Omental fat pad (tissue), 4 donors: ENCODE data around the gene PDE4D. TPM values are rescaled to one million over a fixed set of nuclear protein-coding genes. Genes with fewer than 3 reads are reported as not detected.

Experiments used
- ATAC-seq: fragments of 150-250 bp; one replicate; pipeline ENCODE4 v1.9.1; 2016; ENCODE audit warnings: mild to moderate bottlenecking, moderate library complexity; ENCODE audit not compliant: low FRiP score
- DNase-seq: peaks from one replicate; pipeline ENCODE4 v3.0.0-alpha.2; 2019; ENCODE audit warnings: low spot score
- total RNA-seq, 4 donors: library from RNA; depleted of rRNA; stranded (reverse); fragments of >200 nt; gene quantifications; one replicate each; pipeline ENCODE4 v1.1.0, GENCODE V29; 2016
- TF ChIP-seq, protein P1 (sequence below), 3 donors: fragments of 450-650 bp; IDR thresholded peaks; one replicate each; pipeline ENCODE4 v1.5.1; 2016 to 2017; ENCODE audit warnings: antibody characterized with exemption in 3 of 3, mild to moderate bottlenecking in 3 of 3, moderate library complexity in 2 of 3

Gene PDE4D
- total RNA-seq, 4 donors from 2014 or later, result 32.5 to 94.8 (median 43.2) TPM

DNA sequence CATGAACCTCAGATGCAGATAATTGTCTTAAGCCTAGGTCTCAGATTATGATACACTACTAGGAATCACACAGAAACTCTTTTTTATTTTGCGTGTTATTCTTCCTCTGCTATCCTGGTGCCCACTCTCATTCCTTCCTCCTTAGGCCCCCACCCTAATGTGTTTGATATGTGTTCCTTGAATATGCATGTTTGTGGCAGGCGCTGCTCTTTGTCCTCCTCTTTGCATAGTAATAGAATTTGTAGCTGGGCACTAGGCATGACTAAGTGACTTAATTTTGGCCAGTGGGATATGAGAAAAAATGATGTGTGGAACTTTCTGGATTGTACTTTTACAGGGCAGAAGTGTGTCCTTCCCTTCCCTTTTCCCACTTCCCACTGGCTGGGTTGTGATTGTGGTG is 965.6 kb downstream of the PDE4D start:
- no peak for ATAC-seq
- TF ChIP-seq, protein P1, sequence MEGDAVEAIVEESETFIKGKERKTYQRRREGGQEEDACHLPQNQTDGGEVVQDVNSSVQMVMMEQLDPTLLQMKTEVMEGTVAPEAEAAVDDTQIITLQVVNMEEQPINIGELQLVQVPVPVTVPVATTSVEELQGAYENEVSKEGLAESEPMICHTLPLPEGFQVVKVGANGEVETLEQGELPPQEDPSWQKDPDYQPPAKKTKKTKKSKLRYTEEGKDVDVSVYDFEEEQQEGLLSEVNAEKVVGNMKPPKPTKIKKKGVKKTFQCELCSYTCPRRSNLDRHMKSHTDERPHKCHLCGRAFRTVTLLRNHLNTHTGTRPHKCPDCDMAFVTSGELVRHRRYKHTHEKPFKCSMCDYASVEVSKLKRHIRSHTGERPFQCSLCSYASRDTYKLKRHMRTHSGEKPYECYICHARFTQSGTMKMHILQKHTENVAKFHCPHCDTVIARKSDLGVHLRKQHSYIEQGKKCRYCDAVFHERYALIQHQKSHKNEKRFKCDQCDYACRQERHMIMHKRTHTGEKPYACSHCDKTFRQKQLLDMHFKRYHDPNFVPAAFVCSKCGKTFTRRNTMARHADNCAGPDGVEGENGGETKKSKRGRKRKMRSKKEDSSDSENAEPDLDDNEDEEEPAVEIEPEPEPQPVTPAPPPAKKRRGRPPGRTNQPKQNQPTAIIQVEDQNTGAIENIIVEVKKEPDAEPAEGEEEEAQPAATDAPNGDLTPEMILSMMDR (IDR thresholded peaks at IDR 0.05), result no peak
- DNase-seq, result no peak

DNA sequence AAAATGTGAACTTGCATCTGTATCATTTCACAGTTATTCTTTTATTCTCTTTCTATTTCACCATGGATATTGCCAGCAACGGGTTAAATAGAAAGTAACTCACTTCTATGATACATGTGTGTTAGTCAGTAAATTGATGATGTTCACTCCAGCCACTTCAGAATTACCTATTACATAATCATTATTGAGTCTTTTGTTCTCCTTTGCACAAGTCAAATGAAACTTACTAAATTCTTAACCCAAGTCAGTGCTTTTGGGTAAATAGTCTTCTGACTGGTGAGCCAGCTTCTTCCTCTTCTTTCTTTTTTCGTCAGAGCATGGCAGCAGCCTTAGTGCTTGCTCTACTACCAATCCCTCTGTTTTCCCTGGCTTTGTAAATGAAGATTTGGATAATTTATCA is 966.3 kb downstream of the PDE4D start:
- no peak for ATAC-seq
- DNase-seq, result no peak
- TF ChIP-seq, protein P1 (IDR thresholded peaks at IDR 0.05), result no peak

DNA sequence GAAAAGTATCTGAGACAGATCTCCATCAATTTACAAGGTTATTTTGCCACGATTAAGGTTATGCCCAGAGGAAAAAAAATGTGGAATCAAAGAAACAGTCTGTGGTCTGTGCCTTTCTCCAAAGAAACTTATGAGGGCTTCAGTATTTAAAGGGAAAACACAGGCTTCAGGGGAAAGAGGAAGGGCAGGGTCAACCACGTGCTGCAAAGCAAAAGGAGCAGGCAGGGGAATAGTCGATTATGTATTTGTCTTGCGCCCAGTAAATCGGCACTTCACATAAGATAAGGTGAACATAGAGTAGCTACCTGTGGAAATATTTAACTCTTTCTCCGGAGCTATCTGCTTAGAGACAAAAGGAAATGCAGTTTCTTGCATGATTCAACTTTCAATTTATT is 967.0 kb downstream of the PDE4D start:
- TF ChIP-seq, protein P1 (IDR thresholded peaks at IDR 0.05), result no peak
- no peak for DNase-seq
- ATAC-seq, result no peak

DNA sequence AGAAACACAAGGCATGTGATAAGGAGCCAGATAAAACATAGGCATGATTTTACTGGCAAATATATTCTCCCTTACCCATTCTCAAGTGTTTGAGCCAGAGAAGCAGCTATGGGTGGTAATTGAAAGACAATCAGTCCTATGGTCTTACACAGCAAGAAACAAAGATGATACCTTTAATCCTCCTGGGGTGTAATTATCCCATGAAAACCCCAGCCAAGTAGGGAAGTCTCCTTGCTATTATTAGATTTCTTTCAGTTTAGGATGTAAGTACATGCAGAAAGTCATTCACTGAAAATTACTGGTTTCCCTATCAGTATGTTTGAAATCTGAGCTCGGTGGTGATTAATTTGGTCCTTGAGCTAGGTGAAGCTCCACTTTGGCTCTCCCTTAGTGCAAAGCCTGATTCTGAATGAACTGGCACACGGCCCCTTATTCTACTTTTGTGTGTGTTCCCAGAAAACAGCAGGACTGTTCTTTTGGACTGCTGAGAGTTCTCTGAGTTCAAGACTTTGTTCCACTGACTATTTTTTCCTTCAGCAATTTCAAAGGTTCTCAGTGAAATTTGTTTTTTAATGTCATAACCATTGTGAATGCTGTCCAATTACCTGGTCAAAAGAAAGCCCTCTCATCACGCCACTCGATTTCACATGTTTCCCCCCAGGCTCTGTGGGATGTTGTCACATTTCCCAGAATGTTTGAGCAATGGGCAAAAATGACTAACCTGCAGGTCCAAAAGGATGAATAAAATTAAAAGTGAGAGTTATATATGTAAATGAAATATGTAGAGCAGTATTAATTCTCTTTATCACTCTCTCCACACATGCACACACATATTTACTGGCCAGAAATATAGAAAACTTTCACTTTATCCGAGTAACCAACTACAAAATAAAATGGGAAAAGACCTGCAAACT is 967.6 kb downstream of the PDE4D start:
- DNase-seq, result no peak
- ATAC-seq, result no peak
- TF ChIP-seq, protein P1 (IDR thresholded peaks at IDR 0.05), result no peak

DNA sequence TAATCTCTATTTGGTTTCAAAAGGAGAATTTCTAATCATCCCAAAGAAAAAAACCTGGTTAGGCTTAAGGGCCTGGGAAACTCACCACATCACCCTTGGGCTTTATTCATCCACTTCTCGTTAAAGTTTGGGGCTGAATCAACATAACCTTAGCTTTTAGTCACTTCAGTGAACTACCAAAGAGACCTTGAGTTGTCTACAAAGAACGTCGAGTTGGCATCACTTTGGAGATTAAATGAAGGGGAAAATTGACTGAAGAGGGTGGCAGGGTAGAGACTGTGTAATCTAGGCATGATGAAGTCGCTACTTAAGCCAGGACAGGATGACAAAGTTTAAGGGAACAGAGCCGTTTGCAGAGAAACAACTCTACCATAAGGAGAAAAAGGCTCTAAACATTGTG is 969.2 kb downstream of the PDE4D start:
- ATAC-seq (no peak), DNase-seq (no peak)
- TF ChIP-seq, protein P1 (IDR thresholded peaks at IDR 0.05), result no peak

DNA sequence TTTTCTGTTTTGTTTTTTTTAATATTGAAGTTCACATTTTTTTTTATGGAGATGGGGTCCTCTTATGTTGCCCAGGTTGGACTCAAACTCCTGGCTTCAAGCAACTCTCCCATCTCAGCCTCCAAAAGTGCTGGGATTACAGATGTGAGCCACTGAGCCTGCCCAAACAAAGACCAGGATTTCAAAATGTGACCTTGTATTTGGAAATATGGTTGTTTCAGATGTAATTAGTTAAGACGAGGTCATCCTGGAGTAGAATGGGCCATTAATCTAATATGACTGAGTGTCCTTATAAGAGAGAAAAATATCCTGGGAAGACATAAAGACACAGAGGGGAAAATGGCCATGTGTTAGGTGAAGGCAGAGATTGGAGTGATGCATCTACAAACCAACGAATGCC is 970.2 kb downstream of the PDE4D start:
- ATAC-seq (no peak), DNase-seq (no peak)
- TF ChIP-seq, protein P1 (IDR thresholded peaks at IDR 0.05), result no peak
